ENCODE measurements around the gene SNORC.
"Not testable (repeated sequence)": the region's sequence is repeated elsewhere in the genome, so short reads cannot be mapped to it uniquely, and the experiment has no call there.

Gene SNORC

DNA sequence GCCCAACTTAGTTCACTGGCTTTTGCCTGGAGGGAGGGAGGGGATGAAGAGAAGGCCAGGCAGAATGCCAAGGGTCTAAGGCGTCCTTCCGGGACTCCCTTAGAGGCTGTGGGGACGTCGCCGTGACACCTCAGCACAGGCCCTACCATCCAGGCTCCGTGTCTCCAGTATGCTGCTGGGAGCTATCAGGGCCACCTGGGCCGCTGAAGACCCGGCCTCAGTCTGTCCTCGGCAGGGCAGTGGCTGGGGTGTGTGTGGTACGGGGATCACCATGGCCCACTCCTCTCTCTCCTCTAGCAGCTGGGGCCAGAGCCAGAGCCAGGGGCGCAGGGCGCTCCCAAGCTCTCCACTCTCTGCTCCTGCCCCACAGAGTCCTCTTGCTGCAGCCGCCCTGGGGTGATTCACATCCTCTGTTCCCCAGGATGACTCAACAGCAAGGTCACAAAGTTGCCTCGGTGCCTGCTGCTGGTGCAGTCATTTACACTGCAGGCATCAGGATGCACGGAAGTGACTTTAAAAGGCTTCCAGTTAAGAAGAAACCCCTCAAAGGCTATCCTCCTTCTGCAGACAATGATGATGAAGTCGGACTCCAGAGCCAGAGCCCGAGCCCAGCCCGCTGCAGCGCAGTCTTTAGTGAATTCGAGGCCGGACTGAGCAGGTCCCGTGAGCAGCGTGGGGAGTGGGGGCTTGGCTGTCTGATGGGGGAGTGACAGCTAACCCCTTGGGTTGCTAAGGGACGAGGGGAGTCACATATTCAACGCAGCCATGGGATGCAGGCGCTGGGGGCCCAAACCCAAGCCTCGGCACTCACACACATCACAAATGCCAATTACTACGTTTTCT, 31.9 kb downstream of the SNORC start:
- DNase-seq (ENCODE audit: low spot score in 2 of 2), result no peak
- no peaks in the 10 kb centered on the region for H3K9me3 ChIP-seq
- no peaks in the 10 kb centered on the region for H3K4me1 ChIP-seq
- H3K4me3 ChIP-seq, result no peak overlapping the region
- H3K36me3 ChIP-seq (replicated peaks), result no peaks in the 10 kb centered on the region
- no peaks in the 10 kb centered on the region for H3K27me3 ChIP-seq (ENCODE audit: low read depth)
- in situ Hi-C loops (cut with MboI; ENCODE audit: low sequenced_read_pairs), result no loop called here

GRCh38 chr2:232903989-232904388, 33.9 kb downstream of the SNORC start:
- in situ Hi-C loops (cut with MboI; ENCODE audit: low sequenced_read_pairs), result no loop called here
- Histone ChIP-seq H3K27me3 (ENCODE audit: low read depth) (no peaks in the 10 kb centered on the region), H3K9me3 (no peaks in the 10 kb centered on the region), H3K4me1 (peaks cover 5% of the 10 kb centered on the region), H3K4me3 (no peak overlapping the region), H3K36me3 (replicated peaks) (no peaks in the 10 kb centered on the region)
- no peak for DNase-seq (ENCODE audit: low spot score in 2 of 2)

GRCh38 chr2:232906867-232907717, 37.0 kb downstream of the SNORC start:
- peak in 1 of 2 experiments; percentile 62 for DNase-seq (ENCODE audit: low spot score in 2 of 2)
- H3K36me3 ChIP-seq (replicated peaks); H3K27me3 ChIP-seq (ENCODE audit: low read depth); H3K9me3 ChIP-seq; in situ Hi-C loops (cut with MboI; ENCODE audit: low sequenced_read_pairs); H3K4me1 ChIP-seq; H3K4me3 ChIP-seq: not testable (repeated sequence)

GRCh38 chr2:232907718-232908085, 37.6 kb downstream of the SNORC start:
- DNase-seq (ENCODE audit: low spot score in 2 of 2); H3K4me3 ChIP-seq; H3K36me3 ChIP-seq (replicated peaks); H3K9me3 ChIP-seq; H3K27me3 ChIP-seq (ENCODE audit: low read depth); in situ Hi-C loops (cut with MboI; ENCODE audit: low sequenced_read_pairs); H3K4me1 ChIP-seq: not testable (repeated sequence)

GRCh38 chr2:232908695-232909094, 38.6 kb downstream of the SNORC start:
- H3K4me1 ChIP-seq, result peaks cover 5% of the 10 kb centered on the region
- no peak for DNase-seq (ENCODE audit: low spot score in 2 of 2)
- no peaks in the 10 kb centered on the region for H3K36me3 ChIP-seq (replicated peaks)
- no peaks in the 10 kb centered on the region for H3K27me3 ChIP-seq (ENCODE audit: low read depth)
- H3K4me3 ChIP-seq, result no peak overlapping the region
- in situ Hi-C loops (cut with MboI; ENCODE audit: low sequenced_read_pairs), result no loop called here
- no peaks in the 10 kb centered on the region; the same call in 1 of the 2 replicates for H3K9me3 ChIP-seq

DNA sequence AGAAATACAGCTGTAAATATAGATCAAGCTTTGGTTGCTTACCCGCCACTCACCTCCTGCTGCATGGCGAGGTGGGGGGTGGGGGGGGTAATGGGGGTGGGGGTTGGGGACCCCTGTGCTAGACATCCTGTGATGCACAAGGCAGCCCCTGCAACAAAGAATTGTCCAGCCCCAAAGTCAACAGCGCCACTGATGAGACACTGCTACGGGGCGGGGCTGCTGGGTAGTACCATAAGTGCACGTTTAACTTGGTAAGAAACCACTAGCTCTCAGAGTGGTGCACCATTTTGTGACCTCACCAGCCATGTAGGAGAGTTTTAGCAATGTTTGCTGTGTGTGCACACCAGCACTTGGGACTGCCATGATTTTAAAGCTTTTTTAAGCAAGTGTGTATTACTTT, 40.3 kb downstream of the SNORC start:
- H3K27me3 ChIP-seq (ENCODE audit: low read depth), result no peaks in the 10 kb centered on the region
- DNase-seq (ENCODE audit: low spot score in 2 of 2), result no peak
- peaks cover 5% of the 10 kb centered on the region for H3K4me1 ChIP-seq
- H3K36me3 ChIP-seq (replicated peaks), result no peaks in the 10 kb centered on the region
- H3K4me3 ChIP-seq, result no peak overlapping the region
- in situ Hi-C loops (cut with MboI; ENCODE audit: low sequenced_read_pairs), result no loop called here
- no peaks in the 10 kb centered on the region; the same call in 1 of the 2 replicates for H3K9me3 ChIP-seq

- H3K36me3 ChIP-seq (replicated peaks), result no peaks in the 10 kb centered on the region
- in situ Hi-C loops (cut with MboI; ENCODE audit: low sequenced_read_pairs), result no loop called here
- no peak overlapping the region for H3K4me3 ChIP-seq
- no peaks in the 10 kb centered on the region; the same call in 1 of the 2 replicates for H3K9me3 ChIP-seq
- no peak for DNase-seq (ENCODE audit: low spot score in 2 of 2)
- H3K27me3 ChIP-seq (ENCODE audit: low read depth), result no peaks in the 10 kb centered on the region
- H3K4me1 ChIP-seq, result peaks cover 5% of the 10 kb centered on the region
These were observed 41.7 kb downstream of the SNORC start for GRCh38 chr2:232911712-232912277.

DNA sequence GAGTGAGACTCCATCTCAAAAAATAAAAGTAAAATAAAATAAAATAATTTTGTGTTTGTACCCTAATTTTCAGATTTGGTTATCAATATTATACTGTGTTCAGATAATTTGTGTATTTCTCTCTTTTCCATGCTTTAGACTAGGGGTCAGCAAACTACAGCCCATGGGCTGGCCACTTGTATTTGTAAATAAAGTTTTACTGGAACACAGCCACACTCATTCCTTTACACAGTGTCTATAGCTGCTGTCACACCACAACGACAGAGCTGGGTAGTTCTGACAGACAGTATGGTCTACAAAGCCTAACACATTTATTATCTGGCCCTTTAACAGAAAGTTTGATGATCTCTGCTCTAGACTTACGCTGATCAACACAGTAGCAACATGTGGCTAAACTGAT, 43.8 kb downstream of the SNORC start:
- DNase-seq (ENCODE audit: low spot score in 2 of 2), result no peak
- no peaks in the 10 kb centered on the region for H3K4me1 ChIP-seq
- no peaks in the 10 kb centered on the region for H3K27me3 ChIP-seq (ENCODE audit: low read depth)
- no peak overlapping the region for H3K4me3 ChIP-seq
- no peaks in the 10 kb centered on the region for H3K36me3 ChIP-seq (replicated peaks)
- no peaks in the 10 kb centered on the region; the same call in 1 of the 2 replicates for H3K9me3 ChIP-seq
- in situ Hi-C loops (cut with MboI; ENCODE audit: low sequenced_read_pairs), result no loop called here

DNA sequence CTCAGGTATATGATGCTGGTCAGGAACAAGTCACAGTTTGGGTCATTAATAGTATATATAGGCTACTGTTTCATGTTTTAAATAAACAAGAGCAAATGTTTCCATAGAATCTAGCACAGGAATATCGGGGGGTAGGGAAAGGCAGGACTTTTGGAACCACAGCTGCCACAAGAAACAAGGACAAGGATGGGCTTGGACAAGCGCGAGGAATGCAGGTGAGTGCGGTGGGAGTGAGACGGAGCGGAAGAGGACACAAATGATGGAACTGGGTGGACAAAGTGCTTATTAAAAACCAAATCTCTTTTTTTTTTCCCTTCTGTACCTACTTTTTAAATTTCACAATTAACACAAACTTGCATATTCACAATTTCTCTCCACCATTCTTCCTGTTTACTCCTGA, 49.1 kb downstream of the SNORC start:
- Histone ChIP-seq H3K9me3 (no peaks in the 10 kb centered on the region), H3K4me3 (no peak overlapping the region), H3K27me3 (ENCODE audit: low read depth) (no peaks in the 10 kb centered on the region), H3K36me3 (replicated peaks) (no peaks in the 10 kb centered on the region), H3K4me1 (no peaks in the 10 kb centered on the region)
- in situ Hi-C loops (cut with MboI; ENCODE audit: low sequenced_read_pairs), result no loop called here
- no peak for DNase-seq (ENCODE audit: low spot score in 2 of 2)

- H3K27me3 ChIP-seq (ENCODE audit: low read depth), result no peaks in the 10 kb centered on the region
- H3K36me3 ChIP-seq (replicated peaks), result no peaks in the 10 kb centered on the region
- in situ Hi-C loops (cut with MboI; ENCODE audit: low sequenced_read_pairs), result no loop called here
- no peak for DNase-seq (ENCODE audit: low spot score in 2 of 2)
- H3K9me3 ChIP-seq, result no peaks in the 10 kb centered on the region
- no peaks in the 10 kb centered on the region for H3K4me1 ChIP-seq
- H3K4me3 ChIP-seq, result no peak overlapping the region
These were observed 50.0 kb downstream of the SNORC start for GRCh38 chr2:232920055-232920454.

- DNase-seq (ENCODE audit: low spot score in 2 of 2), result no peak
- H3K4me1 ChIP-seq, result no peaks in the 10 kb centered on the region
- H3K4me3 ChIP-seq, result no peak overlapping the region
- no peaks in the 10 kb centered on the region for H3K9me3 ChIP-seq
- no peaks in the 10 kb centered on the region for H3K27me3 ChIP-seq (ENCODE audit: low read depth)
- in situ Hi-C loops (cut with MboI; ENCODE audit: low sequenced_read_pairs), result no loop called here
- H3K36me3 ChIP-seq (replicated peaks), result no peaks in the 10 kb centered on the region
These were observed 50.7 kb downstream of the SNORC start for GRCh38 chr2:232920760-232921159.

- no peak for DNase-seq (ENCODE audit: low spot score in 2 of 2)
- in situ Hi-C loops (cut with MboI; ENCODE audit: low sequenced_read_pairs), result no loop called here
- Histone ChIP-seq H3K9me3 (no peaks in the 10 kb centered on the region), H3K4me1 (no peaks in the 10 kb centered on the region), H3K4me3 (no peak overlapping the region), H3K36me3 (replicated peaks) (no peaks in the 10 kb centered on the region), H3K27me3 (ENCODE audit: low read depth) (no peaks in the 10 kb centered on the region; the same call in 1 of the 2 replicates)
These were observed 54.4 kb downstream of the SNORC start for GRCh38 chr2:232924433-232924832.

GRCh38 chr2:232925153-232925820, 55.2 kb downstream of the SNORC start:
- DNase-seq (ENCODE audit: low spot score in 2 of 2), result no peak
- Histone ChIP-seq H3K4me1 (no peaks in the 10 kb centered on the region), H3K4me3 (no peak overlapping the region), H3K27me3 (ENCODE audit: low read depth) (no peaks in the 10 kb centered on the region; the same call in 1 of the 2 replicates), H3K9me3 (no peaks in the 10 kb centered on the region), H3K36me3 (replicated peaks) (no peaks in the 10 kb centered on the region)
- in situ Hi-C loops (cut with MboI; ENCODE audit: low sequenced_read_pairs), result no loop called here
